ENCODE results near the gene CRYL1. TPM values are rescaled to one million over a fixed set of nuclear protein-coding genes. Genes with fewer than 3 reads are reported as not detected.
A peak's percentile ranks its signal among the peaks of the same experiment; 100 is the strongest.

CRYL1 gene
- total RNA-seq, 3 donors from 2014 or later (not counting 1 experiment from before 2014, with no cell fraction given) = 13.4 to 15.8 (median 14.9) TPM

DNA sequence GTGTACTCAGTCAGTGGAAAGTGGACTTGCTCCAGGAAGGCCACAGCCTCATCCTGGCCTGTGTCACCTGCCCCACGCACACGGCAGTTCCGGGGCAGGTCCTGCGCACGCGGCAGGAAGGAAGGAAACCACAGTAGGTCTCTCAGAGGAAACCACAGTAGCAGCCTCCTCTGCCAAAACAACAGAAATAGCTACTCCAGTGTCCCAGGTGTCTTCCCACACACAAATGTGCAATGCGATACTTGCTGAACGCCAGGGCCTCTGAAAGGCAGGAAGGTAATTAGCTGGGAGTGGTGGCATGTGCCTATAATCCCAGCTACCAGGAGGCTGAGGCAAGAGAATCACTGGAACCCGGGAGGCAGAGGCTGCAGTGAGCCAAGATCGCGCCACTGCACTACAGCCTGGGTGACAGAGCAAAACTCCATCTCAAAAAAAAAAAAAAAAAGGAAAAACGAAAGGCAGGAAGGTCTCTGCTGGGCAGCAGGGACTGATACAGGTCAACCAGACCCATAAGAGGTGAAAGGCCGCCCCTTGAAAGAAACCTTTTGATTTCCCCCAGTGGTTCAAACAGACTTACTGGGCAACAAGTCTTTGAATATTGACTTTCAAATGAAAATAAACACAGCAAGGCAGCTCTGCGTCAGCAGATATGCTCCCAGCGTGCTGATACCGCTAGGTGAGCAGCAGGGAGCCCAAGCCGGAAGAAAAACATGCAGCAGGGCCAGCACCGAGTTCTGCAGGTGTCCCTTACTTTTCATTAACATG lies 49.5 kb downstream of the CRYL1 start:
- Mint-ChIP-seq H3K36me3 (no peaks in the 10 kb centered on the region), H3K4me1 (peaks cover 16 to 27% of the 10 kb centered on the region in 2 donors), H3K4me3 (peak overlapping the region; percentile 78), H3K9me3 (no peaks in the 10 kb centered on the region), H3K27ac (peak overlapping the region; percentile 36 to 75), H3K27me3 (ENCODE audit: low read depth in 2 of 2) (peaks cover 3 to 7% of the 10 kb centered on the region in 2 donors)
- WGBS (ENCODE audit: insufficient coverage) = 17% methylated on average over 18 of the region's 18 CpGs
- Histone ChIP-seq H3K4me3 (ENCODE audit: low read length) (no peak overlapping the region), H3K36me3 (ENCODE audit: control insufficient read depth, insufficient read depth, low read length) (no peaks in the 10 kb centered on the region), H3K27me3 (ENCODE audit: control insufficient read depth, insufficient read depth, low read length) (peaks cover 2% of the 10 kb centered on the region), H3K27ac (ENCODE audit: low read length) (peak overlapping the region; percentile 52), H3K9me3 (ENCODE audit: control insufficient read depth, insufficient read depth, low read length) (no peaks in the 10 kb centered on the region), H3K4me1 (ENCODE audit: control insufficient read depth, insufficient read depth, low read length) (peaks cover 25% of the 10 kb centered on the region)
- TF ChIP-seq, protein P1, sequence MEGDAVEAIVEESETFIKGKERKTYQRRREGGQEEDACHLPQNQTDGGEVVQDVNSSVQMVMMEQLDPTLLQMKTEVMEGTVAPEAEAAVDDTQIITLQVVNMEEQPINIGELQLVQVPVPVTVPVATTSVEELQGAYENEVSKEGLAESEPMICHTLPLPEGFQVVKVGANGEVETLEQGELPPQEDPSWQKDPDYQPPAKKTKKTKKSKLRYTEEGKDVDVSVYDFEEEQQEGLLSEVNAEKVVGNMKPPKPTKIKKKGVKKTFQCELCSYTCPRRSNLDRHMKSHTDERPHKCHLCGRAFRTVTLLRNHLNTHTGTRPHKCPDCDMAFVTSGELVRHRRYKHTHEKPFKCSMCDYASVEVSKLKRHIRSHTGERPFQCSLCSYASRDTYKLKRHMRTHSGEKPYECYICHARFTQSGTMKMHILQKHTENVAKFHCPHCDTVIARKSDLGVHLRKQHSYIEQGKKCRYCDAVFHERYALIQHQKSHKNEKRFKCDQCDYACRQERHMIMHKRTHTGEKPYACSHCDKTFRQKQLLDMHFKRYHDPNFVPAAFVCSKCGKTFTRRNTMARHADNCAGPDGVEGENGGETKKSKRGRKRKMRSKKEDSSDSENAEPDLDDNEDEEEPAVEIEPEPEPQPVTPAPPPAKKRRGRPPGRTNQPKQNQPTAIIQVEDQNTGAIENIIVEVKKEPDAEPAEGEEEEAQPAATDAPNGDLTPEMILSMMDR (IDR thresholded peaks at IDR 0.05) = no peak
- intact Hi-C loops (cut with micrococcal nuclease) = no loop called here
- DNase-seq (peak; percentile 33 to 90), ATAC-seq (peak; percentile 91 to 97 (median 94))

DNA sequence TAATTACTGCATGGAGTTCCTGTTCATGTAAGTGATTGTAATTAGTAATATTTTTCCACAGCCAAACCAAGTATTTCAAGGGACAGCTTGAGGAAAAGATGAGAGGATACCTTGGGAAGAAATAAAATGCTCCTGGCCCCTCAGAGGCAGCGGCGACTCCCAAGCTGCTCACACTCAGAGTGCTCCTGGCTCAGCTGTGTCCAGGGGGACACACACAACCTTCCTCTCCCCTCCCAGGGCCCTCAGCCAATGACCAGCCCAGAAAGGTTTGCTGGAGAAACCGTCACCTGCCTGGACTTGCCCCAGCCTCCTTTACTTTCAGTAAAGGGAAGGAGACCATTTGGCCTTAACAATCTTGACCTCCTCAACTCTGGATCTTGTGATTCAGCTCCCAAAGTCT lies 51.1 kb downstream of the CRYL1 start:
- TF ChIP-seq, protein P1 (IDR thresholded peaks at IDR 0.05) = no peak
- Mint-ChIP-seq H3K4me1 (peaks cover 13 to 28% of the 10 kb centered on the region in 2 donors), H3K27ac (peak overlapping the region; percentile 21 to 75), H3K4me3 (no peak overlapping the region), H3K36me3 (no peaks in the 10 kb centered on the region), H3K9me3 (no peaks in the 10 kb centered on the region), H3K27me3 (ENCODE audit: low read depth in 2 of 2) (no peaks in the 10 kb centered on the region)
- Histone ChIP-seq H3K9me3 (ENCODE audit: control insufficient read depth, insufficient read depth, low read length) (no peaks in the 10 kb centered on the region), H3K27me3 (ENCODE audit: control insufficient read depth, insufficient read depth, low read length) (peaks cover 2% of the 10 kb centered on the region), H3K4me1 (ENCODE audit: control insufficient read depth, insufficient read depth, low read length) (peaks cover 25% of the 10 kb centered on the region), H3K27ac (ENCODE audit: low read length) (no peak overlapping the region), H3K4me3 (ENCODE audit: low read length) (no peak overlapping the region), H3K36me3 (ENCODE audit: control insufficient read depth, insufficient read depth, low read length) (no peaks in the 10 kb centered on the region)
- ATAC-seq (no peak), DNase-seq (no peak)
- 100% methylated on average over 3 of the region's 3 CpGs for WGBS (ENCODE audit: insufficient coverage)
- intact Hi-C loops (cut with micrococcal nuclease) = no loop called here

DNA sequence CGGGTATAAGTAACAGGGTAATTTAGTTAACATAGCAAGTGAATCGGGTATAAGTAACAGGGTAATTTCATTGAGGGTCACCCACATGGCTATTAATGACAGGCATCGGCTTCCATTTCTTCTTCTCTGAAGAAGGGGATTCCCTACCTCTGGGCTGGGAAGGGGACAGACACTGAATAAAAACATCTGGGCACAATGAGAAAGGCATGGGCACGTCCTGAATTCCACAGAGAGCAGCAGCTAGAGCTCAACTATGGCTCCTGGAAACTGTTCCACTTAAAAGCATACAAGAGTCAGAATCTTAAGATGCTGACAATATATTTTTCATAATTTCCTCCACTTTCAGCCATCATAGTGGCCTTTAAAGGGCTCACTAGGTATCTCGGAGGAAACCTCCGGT lies 51.8 kb downstream of the CRYL1 start:
- Mint-ChIP-seq H3K4me1 (peaks cover 16 to 28% of the 10 kb centered on the region in 2 donors), H3K4me3 (no peak overlapping the region), H3K27me3 (ENCODE audit: low read depth in 2 of 2) (no peaks in the 10 kb centered on the region), H3K9me3 (no peaks in the 10 kb centered on the region), H3K36me3 (no peaks in the 10 kb centered on the region), H3K27ac (peak overlapping the region; percentile 21 to 75)
- Histone ChIP-seq H3K9me3 (ENCODE audit: control insufficient read depth, insufficient read depth, low read length) (no peaks in the 10 kb centered on the region), H3K36me3 (ENCODE audit: control insufficient read depth, insufficient read depth, low read length) (no peaks in the 10 kb centered on the region), H3K4me3 (ENCODE audit: low read length) (no peak overlapping the region), H3K4me1 (ENCODE audit: control insufficient read depth, insufficient read depth, low read length) (peaks cover 25% of the 10 kb centered on the region), H3K27me3 (ENCODE audit: control insufficient read depth, insufficient read depth, low read length) (peaks cover 2% of the 10 kb centered on the region), H3K27ac (ENCODE audit: low read length) (no peak overlapping the region)
- ATAC-seq (no peak), DNase-seq (no peak)
- WGBS (ENCODE audit: insufficient coverage) = 79% methylated on average over 6 of the region's 6 CpGs
- intact Hi-C loops (cut with micrococcal nuclease) = no loop called here
- TF ChIP-seq, protein P1 (IDR thresholded peaks at IDR 0.05) = no peak

All from natural killer cell (primary cell).